H1 (cell line): ENCODE data around the gene JMJD1C. TPM values are rescaled to one million over a fixed set of nuclear protein-coding genes. Genes with fewer than 3 reads are reported as not detected.
A peak's percentile ranks its signal among the peaks of the same experiment; 100 is the strongest.

ENCODE experiments used
- CTCF ChIA-PET: fragments of 300-600 bp; sonication (Branson Sonifier 250); formaldehyde crosslinking; loops from one replicate; lab custom pipeline; 2021; ENCODE audit not compliant: partially characterized antibody; lab: Charles Lee
- POLR2A ChIA-PET: fragments of 300-600 bp; sonication (Branson Sonifier 250); formaldehyde crosslinking; loops from one replicate; lab custom pipeline; 2021; ENCODE audit warnings: inconsistent platforms; ENCODE audit not compliant: partially characterized antibody; lab: Charles Lee
- DNase-seq, 2 experiments: peaks; one replicate each; pipeline versions ENCODE4 v3.0.0 to v3.0.0-alpha.2; 2010 to 2022; ENCODE audit warnings: low spot score in 2 of 2, low read depth in 1 of 2, mixed read lengths in 1 of 2
- FAIRE-seq: peaks from 2 replicates; lab custom pipeline; 2011; peaks lifted over from hg19 to GRCh38; lab: Jason Lieb, UNC
- H2AFZ ChIP-seq: 2 replicates; pipeline ENCODE4 v1.8.1; 2012; ENCODE audit warnings: low read length, inconsistent platforms
- H2AK5ac ChIP-seq: 2 replicates; pipeline ENCODE4 v1.6.1; 2013; ENCODE audit warnings: low read depth, low read length
- H2BK120ac ChIP-seq: replicated peaks from 2 replicates; pipeline ENCODE3; 2013; ENCODE audit warnings: low read depth, low read length, inconsistent platforms
- H2BK12ac ChIP-seq: 2 replicates; pipeline ENCODE4 v1.6.1; 2013; ENCODE audit warnings: low read depth, low read length
- H2BK15ac ChIP-seq: 2 replicates; pipeline ENCODE4 v1.6.1; 2013; ENCODE audit warnings: low read length
- H2BK20ac ChIP-seq: 2 replicates; pipeline ENCODE4 v1.6.1; 2013; ENCODE audit warnings: low read length
- H2BK5ac ChIP-seq: 2 replicates; pipeline ENCODE4 v1.6.1; 2013; ENCODE audit warnings: low read depth, low read length
- H3K14ac ChIP-seq: 2 replicates; pipeline ENCODE4 v1.6.1; 2013; ENCODE audit warnings: inconsistent platforms; ENCODE audit not compliant: insufficient read length
- H3K18ac ChIP-seq: 2 replicates; pipeline ENCODE4 v1.6.1; 2013; ENCODE audit warnings: low read length; ENCODE audit errors: extremely low read depth
- H3K23ac ChIP-seq: 2 replicates; pipeline ENCODE4 v1.6.1; 2013; ENCODE audit warnings: inconsistent platforms; ENCODE audit not compliant: insufficient read length
- H3K23me2 ChIP-seq: 2 replicates; pipeline ENCODE4 v1.6.1; 2013; ENCODE audit warnings: low read depth, low read length
- H3K27ac ChIP-seq: 2 replicates; pipeline ENCODE4 v1.6.1; 2011; ENCODE audit warnings: low read depth, low read length, inconsistent platforms
- H3K27me3 ChIP-seq, 4 experiments: replicated peaks in 1 of 4; 1 replicate in 1 of 4; 2 replicates in 3 of 4; pipeline versions ENCODE4 v1.6.1 to v1.8.1; 2011 to 2013; ENCODE audit warnings: low read length in 3 of 4, mild to moderate bottlenecking in 3 of 4, inconsistent platforms in 2 of 4, mixed read lengths in 2 of 4, moderate library complexity in 1 of 4; ENCODE audit not compliant: control insufficient read depth in 3 of 4, insufficient read depth in 3 of 4; ENCODE audit errors: extremely low read depth in 1 of 4
- H3K36me3 ChIP-seq, 4 experiments: 2 replicates each; pipeline versions ENCODE4 v1.6.1 to v1.8.1; 2011 to 2013; ENCODE audit warnings: mild to moderate bottlenecking in 4 of 4, low read length in 3 of 4, moderate library complexity in 2 of 4, control low read depth in 1 of 4, inconsistent platforms in 1 of 4; ENCODE audit not compliant: insufficient read depth in 4 of 4, control insufficient read depth in 2 of 4
- H3K4ac ChIP-seq: replicated peaks from 2 replicates; pipeline ENCODE3; 2013; ENCODE audit warnings: low read length, low read depth, mixed read lengths, inconsistent platforms; ENCODE audit not compliant: insufficient read length
- H3K4me1 ChIP-seq, 4 experiments: replicated peaks in 1 of 4; 1 replicate in 1 of 4; 2 replicates in 3 of 4; pipeline versions ENCODE4 v1.6.1 to v1.8.1; 2011 to 2013; ENCODE audit warnings: low read length in 3 of 4, inconsistent platforms in 2 of 4, mixed read lengths in 1 of 4; ENCODE audit not compliant: insufficient read depth in 4 of 4, control insufficient read depth in 3 of 4
- H3K4me2 ChIP-seq, 2 experiments: 2 replicates each; pipeline versions ENCODE4 v1.6.1 to v1.8.1; 2011 to 2013; ENCODE audit warnings: low read depth in 2 of 2, low read length in 2 of 2, control low read depth in 1 of 2, inconsistent platforms in 1 of 2, mild to moderate bottlenecking in 1 of 2; ENCODE audit not compliant: insufficient read depth in 1 of 2
- H3K4me3 ChIP-seq, 4 experiments: fragments of 200-600, 300-600 bp in 1 of 4; sonication (generic), shearing (Covaris generic), sonication (Bioruptor Twin) in 1 of 4; 2 replicates each; pipeline versions ENCODE4 v1.5.1 to v1.8.1; 2011 to 2016; ENCODE audit warnings: low read length in 4 of 4, low read depth in 3 of 4, control low read depth in 2 of 4, inconsistent platforms in 2 of 4, mild to moderate bottlenecking in 2 of 4, mixed read lengths in 1 of 4, moderate library complexity in 1 of 4; ENCODE audit not compliant: insufficient read depth in 2 of 4; ENCODE audit errors: extremely low read depth in 1 of 4
- H3K56ac ChIP-seq: replicated peaks from 2 replicates; pipeline ENCODE3; 2013; ENCODE audit warnings: low read depth, mild to moderate bottlenecking, mixed read lengths, low read length, inconsistent platforms; ENCODE audit not compliant: insufficient read length
- H3K79me1 ChIP-seq: 2 replicates; pipeline ENCODE4 v1.6.1; 2013; ENCODE audit warnings: low read depth, low read length, control low read depth
- H3K79me2 ChIP-seq, 2 experiments: 2 replicates each; pipeline versions ENCODE4 v1.6.1 to v1.8.1; 2012 to 2013; ENCODE audit warnings: low read length in 2 of 2, mild to moderate bottlenecking in 2 of 2, inconsistent platforms in 1 of 2; ENCODE audit not compliant: insufficient read depth in 2 of 2, control insufficient read depth in 1 of 2
- H3K9ac ChIP-seq, 4 experiments: replicated peaks in 1 of 4; 1 replicate in 1 of 4; 2 replicates in 3 of 4; pipeline versions ENCODE4 v1.6.1 to v1.8.1; 2011 to 2013; ENCODE audit warnings: low read depth in 3 of 4, low read length in 3 of 4, control low read depth in 2 of 4, mild to moderate bottlenecking in 2 of 4, moderate library complexity in 2 of 4, inconsistent platforms in 1 of 4; ENCODE audit errors: extremely low read depth in 1 of 4
- H3K9me3 ChIP-seq, 2 experiments: 2 replicates each; pipeline versions ENCODE4 v1.6.1 to v1.8.1; 2012 to 2013; ENCODE audit warnings: mild to moderate bottlenecking in 2 of 2, moderate library complexity in 2 of 2, control low read depth in 1 of 2, inconsistent platforms in 1 of 2, low read depth in 1 of 2, low read length in 1 of 2, mixed read lengths in 1 of 2; ENCODE audit not compliant: insufficient read depth in 2 of 2
- H4K20me1 ChIP-seq, 2 experiments: replicated peaks in 1 of 2; 2 replicates each; pipeline versions ENCODE3 to v1.8.1; 2011 to 2013; ENCODE audit warnings: inconsistent platforms in 2 of 2, low read length in 2 of 2, mild to moderate bottlenecking in 1 of 2; ENCODE audit not compliant: insufficient read depth in 2 of 2, control insufficient read depth in 1 of 2
- H4K5ac ChIP-seq: 2 replicates; pipeline ENCODE4 v1.6.1; 2013; ENCODE audit warnings: low read length, low read depth, mixed read lengths, inconsistent platforms; ENCODE audit not compliant: insufficient read length
- H4K8ac ChIP-seq: 2 replicates; pipeline ENCODE4 v1.8.0; 2013; ENCODE audit warnings: mild to moderate bottlenecking, moderate library complexity, low read length, inconsistent platforms; ENCODE audit not compliant: insufficient read depth; ENCODE audit errors: extremely low read depth
- H4K91ac ChIP-seq: replicated peaks from 2 replicates; pipeline ENCODE3; 2013; ENCODE audit warnings: low read length, mixed read lengths, inconsistent platforms; ENCODE audit not compliant: insufficient read length
- CEBPB ChIP-seq: IDR thresholded peaks from 2 replicates; pipeline ENCODE4 v1.6.1; 2012; ENCODE audit warnings: low read depth, low read length
- EGR1 ChIP-seq: IDR thresholded peaks from 2 replicates; pipeline ENCODE4 v1.6.1; 2011; ENCODE audit warnings: low read depth, low read length, borderline replicate concordance
- EZH2 ChIP-seq: fragments of 200-600 bp; sonication (generic); IDR thresholded peaks from 2 replicates; pipeline ENCODE4 v1.7.1; 2012; ENCODE audit warnings: low read depth, mild to moderate bottlenecking, moderate library complexity, low read length, inconsistent platforms; ENCODE audit not compliant: severe bottlenecking
- GABPA ChIP-seq: IDR thresholded peaks from 2 replicates; pipeline ENCODE4 v1.6.1; 2011; ENCODE audit warnings: mild to moderate bottlenecking, low read length, moderate library complexity, borderline replicate concordance; ENCODE audit not compliant: insufficient read depth
- HDAC2 ChIP-seq, 2 experiments: fragments of 300-600 bp in 1 of 2; sonication (generic) in 1 of 2; IDR thresholded peaks; 2 replicates each; pipeline ENCODE4 v1.6.1; 2011 to 2012; ENCODE audit warnings: low read depth in 2 of 2, low read length in 2 of 2, mild to moderate bottlenecking in 2 of 2, moderate library complexity in 2 of 2, borderline replicate concordance in 1 of 2, inconsistent platforms in 1 of 2
- KDM4A ChIP-seq: IDR thresholded peaks from one replicate; pipeline ENCODE4 v1.7.1; 2012; ENCODE audit warnings: low read depth, mild to moderate bottlenecking, moderate library complexity, low read length, inconsistent platforms; ENCODE audit not compliant: severe bottlenecking
- NANOG ChIP-seq: IDR thresholded peaks from 2 replicates; pipeline ENCODE4 v1.6.1; 2011; ENCODE audit warnings: low read length, low read depth, mild to moderate bottlenecking, inconsistent platforms; ENCODE audit not compliant: insufficient read depth, poor library complexity, severe bottlenecking
- RAD21 ChIP-seq, 2 experiments: IDR thresholded peaks in 1 of 2; conservative IDR thresholded peaks in 1 of 2; 2 replicates each; pipeline ENCODE4 v1.6.1; 2011; ENCODE audit warnings: low read depth in 2 of 2, low read length in 2 of 2, improper control_type of control experiment in 1 of 2, inconsistent platforms in 1 of 2, mild to moderate bottlenecking in 1 of 2, moderate library complexity in 1 of 2
- WGBS, 2 experiments: shearing (Covaris generic) in 1 of 2; methylation state at CpG; one replicate each; pipeline versions ENCODE4 v1.1.6 to v1.1.7; 2013 to 2015; ENCODE audit warnings: low lambda C conversion rate in 2 of 2, mixed read lengths in 2 of 2, inconsistent platforms in 1 of 2, low coverage in 1 of 2, missing lambda C conversion rate in 1 of 2; ENCODE audit not compliant: insufficient replicate concordance in 2 of 2, insufficient coverage in 1 of 2, insufficient read length in 1 of 2; ENCODE audit errors: extremely low coverage in 1 of 2, missing lambda C conversion rate in 1 of 2; 5-methylcytosine and 5-hydroxymethylcytosine counted together
- polyA plus RNA-seq, 7 experiments: library from polyadenylated mRNA; depleted of rRNA in 3 of 7; stranded (reverse) in 5 of 7; unstranded in 2 of 7; fragments of >200 nt in 5 of 7; fragments of 200-250 nt in 2 of 7; gene quantifications; 1 replicate in 5 of 7; 2 replicates in 1 of 7; 4 replicates in 1 of 7; pipeline versions ENCODE4 v1.2.1 to v1.2.3, GENCODE V29; 2011 to 2013; ENCODE audit warnings: missing spikeins in 2 of 7, mixed read lengths in 2 of 7
- total RNA-seq: library from RNA; stranded (reverse); fragmentation: NEBNext Ultra II Directional; extraction: Animal tissue kit (Norgen Biotek cat#: 25700); gene quantifications from 2 replicates; pipeline ENCODE4 v1.2.1, GENCODE V29; 2021

JMJD1C gene
- total and polyA plus RNA-seq, 2 of the 8 experiments (the other 6 are each of a cell fraction or from before 2014, with no cell fraction given), result 54.5 to 210 TPM

GRCh38 chr10:63478564-63478963 lies 12.8 kb upstream of the JMJD1C start:
- Histone ChIP-seq H2BK12ac (no peak overlapping the region), H2AK5ac (no peak overlapping the region), H4K5ac (no peak overlapping the region), H2BK15ac (0 out of 2 replicates have a peak overlapping the region, but pooled peaks have one; percentile 66), H3K79me1 (no peaks in the 10 kb centered on the region), H3K4me3 (no peak overlapping the region; a peak in 1 of 8 replicates), H2AFZ (no peak overlapping the region), H3K79me2 (peaks cover 0 to 93% of the 10 kb centered on the region in 2 experiments; a peak in 3 of 4 replicates), H4K8ac (no peak overlapping the region), H4K91ac (no peak overlapping the region), H3K36me3 (no peaks in the 10 kb centered on the region), H3K56ac (no peak overlapping the region), H3K23ac (no peak overlapping the region), H3K18ac (no peak overlapping the region), H2BK5ac (no peak overlapping the region), H3K27me3 (no peaks in the 10 kb centered on the region), H2BK120ac (no peak overlapping the region), H3K23me2 (peaks cover 2% of the 10 kb centered on the region; the same call in 1 of the 2 replicates), H3K9ac (no peak overlapping the region), H3K9me3 (no peaks in the 10 kb centered on the region), H4K20me1 (no peaks in the 10 kb centered on the region), H3K14ac (no peak overlapping the region), H3K4ac (no peak overlapping the region), H3K27ac (no peak overlapping the region), H3K4me1 (peaks cover 0 to 10% (median 5%) of the 10 kb centered on the region in 4 experiments; a peak in 5 of 7 replicates), H2BK20ac (no peak overlapping the region), H3K4me2 (peak overlapping the region; percentile 26 to 36; a peak in 2 of 4 replicates)
- DNase-seq, result no peak
- POLR2A ChIA-PET, result interaction anchor here (1.0 to 1.3 kb wide), 4 partner anchors 15 to 152 kb away, joined by 3 to 4 read pairs (median 4); no protein-coding TSS in a partner anchor
- peak; percentile 86 for FAIRE-seq
- CTCF ChIA-PET, result interaction anchor here (0.7 to 1.9 kb wide), 4 partner anchors 14 to 35 kb away, joined by 3 to 4 read pairs (median 4); no protein-coding TSS in a partner anchor
- 42% methylated on average over 3 of the region's 3 CpGs; no CpG with 5 or more reads in 1 of the 2 experiments for WGBS, 2 experiments
- no peak for TF ChIP-seq CEBPB
- TF ChIP-seq RAD21 (IDR thresholded peaks at IDR 0.05 in 1 of 2, conservative IDR thresholded peaks at IDR 0.05 in 1 of 2; ENCODE audit: low read depth in 2 of 2, low read length in 2 of 2), result peak in 1 of 2 experiments; percentile 41; a peak in 2 of 4 replicates
- TF ChIP-seq KDM4A, result no peak
- no peak for TF ChIP-seq EGR1
- no peak for TF ChIP-seq GABPA
- TF ChIP-seq HDAC2 (IDR thresholded peaks at IDR 0.05; ENCODE audit: borderline replicate concordance in 1 of 2, low read depth in 2 of 2, low read length in 2 of 2), result no peak
- peak; percentile 30 for TF ChIP-seq NANOG
- TF ChIP-seq EZH2, result no peak
